K562 (cell line): Measurements from ENCODE around the gene MAP9. TPM values are rescaled to one million over a fixed set of nuclear protein-coding genes. Genes with fewer than 3 reads are reported as not detected.

Experiments used
- ATAC-seq: fragments of 200-7000 bp; cut with Tn5 transposase; 3 replicates; pipeline ENCODE4 v1.9.1; 2020; ENCODE audit warnings: moderate library complexity
- BruUV-seq: library from RNA; stranded (reverse); fragments of 400-500 nt; replicated peaks from 2 replicates; lab custom pipeline; 2021; lab: Mats Ljungman, UMichigan
- CTCF ChIA-PET: fragments of 300-600 bp; formaldehyde crosslinking; extraction: SDS; loops from one replicate; lab custom pipeline; 2021; ENCODE audit warnings: low intra/inter-chr PET ratio; lab: Yijun Ruan, JAX
- POLR2A ChIA-PET: fragments of 300-600, 350-650 bp; sonication (Branson Sonifier 250); formaldehyde crosslinking; extraction: SDS; loops from one replicate; lab custom pipeline; 2021; ENCODE audit warnings: antibody characterized with exemption, inconsistent platforms; lab: Yijun Ruan, JAX
- DNase-seq, 4 experiments: peaks; one replicate each; pipeline versions ENCODE4 v3.0.0 to v3.0.0-alpha.2; 2011 to 2018; ENCODE audit warnings: low spot score in 3 of 4, mixed read lengths in 3 of 4; ENCODE audit errors: extremely low read depth in 1 of 4
- FAIRE-seq: peaks from 2 replicates; lab custom pipeline; 2011; peaks lifted over from hg19 to GRCh38; lab: Jason Lieb, UNC
- H2AFZ ChIP-seq: 2 replicates; pipeline ENCODE4 v1.6.0; 2011; ENCODE audit warnings: low read depth, low read length, control low read depth, inconsistent platforms
- H3K27ac ChIP-seq: fragments of 200-600 bp; 3 replicates; pipeline ENCODE4 v1.8.0; 2011; ENCODE audit warnings: low read depth, mild to moderate bottlenecking, control low read depth, inconsistent platforms, low read length, moderate library complexity, mixed read lengths; ENCODE audit errors: extremely low read depth
- H3K27me3 ChIP-seq, 2 experiments: fragments of 300-600 bp in 1 of 2; 2 replicates in 1 of 2; 3 replicates in 1 of 2; pipeline versions ENCODE4 v1.6.0 to v1.8.0; 2011; ENCODE audit warnings: inconsistent platforms in 2 of 2, low read length in 2 of 2, mild to moderate bottlenecking in 1 of 2, mixed read lengths in 1 of 2, moderate library complexity in 1 of 2; ENCODE audit not compliant: control insufficient read depth in 2 of 2, insufficient read depth in 2 of 2
- H3K36me3 ChIP-seq: fragments of 300-600 bp; 3 replicates; pipeline ENCODE4 v1.8.0; 2011; ENCODE audit warnings: mild to moderate bottlenecking, low read length, inconsistent platforms; ENCODE audit not compliant: control insufficient read depth, insufficient read depth
- H3K4me1 ChIP-seq, 2 experiments: fragments of 200-600 bp in 1 of 2; replicated peaks in 1 of 2; 2 replicates in 1 of 2; 3 replicates in 1 of 2; pipeline versions ENCODE4 v1.5.1 to v1.8.0; 2011; ENCODE audit warnings: inconsistent platforms in 2 of 2, low read length in 2 of 2, mild to moderate bottlenecking in 1 of 2, mixed read lengths in 1 of 2, moderate library complexity in 1 of 2; ENCODE audit not compliant: control insufficient read depth in 2 of 2, insufficient read depth in 2 of 2
- H3K4me2 ChIP-seq: 2 replicates; pipeline ENCODE4 v1.6.1; 2011; ENCODE audit warnings: low read length, control low read depth, inconsistent platforms, mixed read lengths; ENCODE audit not compliant: insufficient read depth
- H3K4me3 ChIP-seq: fragments of 200-600 bp; sonication (generic), shearing (Covaris generic); 2 replicates; pipeline ENCODE4 v1.5.1; 2016; ENCODE audit warnings: control low read depth, inconsistent platforms
- H3K79me2 ChIP-seq: fragments of 200-600 bp; 3 replicates; pipeline ENCODE4 v1.8.0; 2011; ENCODE audit warnings: low read length, inconsistent platforms; ENCODE audit not compliant: control insufficient read depth, insufficient read depth
- H3K9ac ChIP-seq, 2 experiments: 2 replicates each; pipeline versions ENCODE4 v1.6.0 to v1.6.1; 2011; ENCODE audit warnings: low read depth in 2 of 2, low read length in 2 of 2, control low read depth in 1 of 2, inconsistent platforms in 1 of 2, mild to moderate bottlenecking in 1 of 2, mixed read lengths in 1 of 2; ENCODE audit not compliant: insufficient read depth in 1 of 2
- H3K9me1 ChIP-seq: one replicate; pipeline ENCODE4 v1.6.0; 2011; ENCODE audit warnings: inconsistent platforms, mild to moderate bottlenecking, low read length, moderate library complexity; ENCODE audit not compliant: control insufficient read depth, insufficient read depth
- H3K9me3 ChIP-seq: replicated peaks from 2 replicates; pipeline ENCODE4 v1.5.1; 2011; ENCODE audit warnings: low read depth, low read length, inconsistent platforms; ENCODE audit not compliant: control insufficient read depth, insufficient read depth
- H4K20me1 ChIP-seq: replicated peaks from 2 replicates; pipeline ENCODE4 v1.6.1; 2011; ENCODE audit warnings: low read length, inconsistent platforms, mixed read lengths; ENCODE audit not compliant: control insufficient read depth, insufficient read depth
- ELF4 ChIP-seq: fragments of 450-650 bp; formaldehyde crosslinking; IDR thresholded peaks from 2 replicates; pipeline ENCODE4 v1.4.0; 2022; ENCODE audit warnings: missing genetic modification characterization
- KDM2B ChIP-seq: fragments of 250-450 bp; sonication (Bioruptor Pico); IDR thresholded peaks from 2 replicates; pipeline ENCODE4 v1.8.0; 2021; ENCODE audit warnings: mild to moderate bottlenecking, moderate library complexity
- L3MBTL2 ChIP-seq: fragments of 450-650 bp; IDR thresholded peaks from 2 replicates; pipeline ENCODE4 v1.6.1; 2016; ENCODE audit warnings: mild to moderate bottlenecking, moderate library complexity
- MEIS2 ChIP-seq: fragments of 450-650 bp; IDR thresholded peaks from 2 replicates; pipeline ENCODE4 v1.6.1; 2014; ENCODE audit warnings: mild to moderate bottlenecking; ENCODE audit not compliant: partially characterized antibody
- NFATC3 ChIP-seq: fragments of 450-650 bp; IDR thresholded peaks from 2 replicates; pipeline ENCODE4 v1.6.1; 2017; ENCODE audit warnings: mild to moderate bottlenecking
- RUNX1 ChIP-seq: sonication (generic); IDR thresholded peaks from 2 replicates; pipeline ENCODE4 v1.6.1; 2016; ENCODE audit warnings: antibody characterized with exemption, low read depth
- XRCC4 ChIP-seq: IDR thresholded peaks from one replicate; pipeline ENCODE4 v1.6.1; 2011; ENCODE audit not compliant: insufficient read depth, insufficient read length; ENCODE audit errors: extremely low read depth
- ZNF316 ChIP-seq: fragments of 450-650 bp; IDR thresholded peaks from 2 replicates; pipeline ENCODE4 v1.6.1; 2016
- ZNF384 ChIP-seq: IDR thresholded peaks from 2 replicates; pipeline ENCODE4 v1.6.1; 2012; ENCODE audit warnings: low read depth, low read length, improper control_type of control experiment
- ZNF830 ChIP-seq: fragments of 250-450 bp; sonication (Bioruptor Pico); IDR thresholded peaks from 2 replicates; pipeline ENCODE4 v1.5.0; 2021; ENCODE audit warnings: mild to moderate bottlenecking
- WGBS: fragments of 100-300 bp; shearing (Covaris generic); methylation state at CpG from one replicate; pipeline ENCODE4 v1.1.6; 2016; ENCODE audit warnings: low coverage, mixed read lengths; ENCODE audit not compliant: insufficient coverage; ENCODE audit errors: missing lambda C conversion rate; 5-methylcytosine and 5-hydroxymethylcytosine counted together
- in situ Hi-C: fragments of 300-500 bp; cut with MboI; formaldehyde crosslinking; loops from 4 replicates; pipeline ENCODE4 v1.15.0; 2018; ENCODE audit warnings: inconsistent platforms, mixed read lengths
- intact Hi-C: fragments of 100-400 bp; cut with micrococcal nuclease; formaldehyde crosslinking; loops from 2 replicates; pipeline ENCODE4 v1.14.2; 2022
- polyA plus RNA-seq, 8 experiments: library from polyadenylated mRNA; depleted of rRNA in 4 of 8; stranded (reverse) in 5 of 8; unstranded in 3 of 8; fragments of >200 nt; fragmentation: Nextera tagmentation in 2 of 8; fragmentation: Illumina TruSeq in 1 of 8; extraction: Ambion mirVana in 2 of 8; extraction: Trizol in 1 of 8; gene quantifications; 2 replicates each; pipeline versions ENCODE4 v1.2.1 to v1.2.3, GENCODE V29; 2011 to 2014; ENCODE audit warnings: inconsistent platforms in 1 of 8, missing spikeins in 1 of 8
- total RNA-seq, 7 experiments: library from RNA; depleted of rRNA in 6 of 7; stranded (reverse); fragments of >200 nt in 6 of 7; fragmentation: Illumina TruSeq in 2 of 7; extraction: Trizol in 2 of 7; gene quantifications; 2 replicates each; pipeline versions ENCODE4 v1.2.1 to v1.2.3, GENCODE V29; 2011 to 2021; ENCODE audit warnings: low replicate concordance in 1 of 7
- TF ChIP-seq, protein P1 (sequence below): fragments of 450-650 bp; IDR thresholded peaks from 2 replicates; pipeline ENCODE4 v1.6.1; 2016; ENCODE audit warnings: mild to moderate bottlenecking, moderate library complexity
- TF ChIP-seq, protein P2 (sequence below): sonication (generic); formaldehyde crosslinking; IDR thresholded peaks from 2 replicates; pipeline ENCODE4 v1.9.0; 2022; ENCODE audit warnings: mild to moderate bottlenecking, missing genetic modification reagents

MAP9 gene
- total and polyA plus RNA-seq, 9 of the 15 experiments (the other 6 are each of a cell fraction or from before 2014, with no cell fraction given): 0.04 to 0.09 TPM; not detected in 7

DNA sequence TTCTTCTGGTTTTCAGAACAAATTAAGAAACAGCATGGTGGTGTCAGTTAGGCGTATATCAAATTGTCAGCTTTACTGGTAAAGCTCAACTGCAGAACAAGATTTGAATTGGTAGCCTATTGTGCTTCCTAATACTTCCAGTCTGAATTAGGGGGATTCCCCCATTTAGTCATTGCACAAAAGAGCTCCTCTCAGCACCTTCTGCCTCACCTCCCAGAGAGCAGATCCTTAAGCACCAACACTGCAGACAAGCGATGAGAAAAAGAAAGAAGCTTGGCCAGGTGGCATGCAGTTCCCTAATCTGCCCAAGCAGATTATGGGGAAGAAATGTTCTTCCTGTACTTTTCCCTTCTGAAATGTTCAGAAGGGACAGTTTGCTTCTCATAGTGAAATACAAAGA lies 9.2 kb downstream of the MAP9 start:
- Histone ChIP-seq H3K4me1 (no peaks in the 10 kb centered on the region), H4K20me1 (no peaks in the 10 kb centered on the region), H2AFZ (no peak overlapping the region), H3K27ac (no peak overlapping the region), H3K27me3 (no peaks in the 10 kb centered on the region), H3K79me2 (no peaks in the 10 kb centered on the region), H3K4me3 (no peak overlapping the region), H3K36me3 (no peaks in the 10 kb centered on the region), H3K9me3 (no peaks in the 10 kb centered on the region), H3K4me2 (no peak overlapping the region), H3K9me1 (no peaks in the 10 kb centered on the region), H3K9ac (no peak overlapping the region)
- no peak for DNase-seq
- ChIA-PET POLR2A (no interaction called here), CTCF (interaction anchor here (0.6 kb wide), 1 partner anchor 130 kb away, joined by 3 read pairs; no protein-coding TSS in a partner anchor)
- no TSS peak for BruUV-seq
- FAIRE-seq: no peak
- no peak for ATAC-seq
- in situ Hi-C loops: loop anchor here (25.0 kb wide), 1 partner anchor 555 kb away; no protein-coding TSS in a partner anchor
- 0% methylated on average over 2 of the region's 2 CpGs for WGBS
- intact Hi-C loops: no loop called here
- TF ChIP-seq MEIS2 (no peak), ZNF316 (no peak), NFATC3 (no peak), L3MBTL2 (no peak), ELF4 (no peak), KDM2B (no peak), XRCC4 (no peak), ZNF384 (no peak), RUNX1 (no peak), ZNF830 (no peak)
- TF ChIP-seq, protein P1, sequence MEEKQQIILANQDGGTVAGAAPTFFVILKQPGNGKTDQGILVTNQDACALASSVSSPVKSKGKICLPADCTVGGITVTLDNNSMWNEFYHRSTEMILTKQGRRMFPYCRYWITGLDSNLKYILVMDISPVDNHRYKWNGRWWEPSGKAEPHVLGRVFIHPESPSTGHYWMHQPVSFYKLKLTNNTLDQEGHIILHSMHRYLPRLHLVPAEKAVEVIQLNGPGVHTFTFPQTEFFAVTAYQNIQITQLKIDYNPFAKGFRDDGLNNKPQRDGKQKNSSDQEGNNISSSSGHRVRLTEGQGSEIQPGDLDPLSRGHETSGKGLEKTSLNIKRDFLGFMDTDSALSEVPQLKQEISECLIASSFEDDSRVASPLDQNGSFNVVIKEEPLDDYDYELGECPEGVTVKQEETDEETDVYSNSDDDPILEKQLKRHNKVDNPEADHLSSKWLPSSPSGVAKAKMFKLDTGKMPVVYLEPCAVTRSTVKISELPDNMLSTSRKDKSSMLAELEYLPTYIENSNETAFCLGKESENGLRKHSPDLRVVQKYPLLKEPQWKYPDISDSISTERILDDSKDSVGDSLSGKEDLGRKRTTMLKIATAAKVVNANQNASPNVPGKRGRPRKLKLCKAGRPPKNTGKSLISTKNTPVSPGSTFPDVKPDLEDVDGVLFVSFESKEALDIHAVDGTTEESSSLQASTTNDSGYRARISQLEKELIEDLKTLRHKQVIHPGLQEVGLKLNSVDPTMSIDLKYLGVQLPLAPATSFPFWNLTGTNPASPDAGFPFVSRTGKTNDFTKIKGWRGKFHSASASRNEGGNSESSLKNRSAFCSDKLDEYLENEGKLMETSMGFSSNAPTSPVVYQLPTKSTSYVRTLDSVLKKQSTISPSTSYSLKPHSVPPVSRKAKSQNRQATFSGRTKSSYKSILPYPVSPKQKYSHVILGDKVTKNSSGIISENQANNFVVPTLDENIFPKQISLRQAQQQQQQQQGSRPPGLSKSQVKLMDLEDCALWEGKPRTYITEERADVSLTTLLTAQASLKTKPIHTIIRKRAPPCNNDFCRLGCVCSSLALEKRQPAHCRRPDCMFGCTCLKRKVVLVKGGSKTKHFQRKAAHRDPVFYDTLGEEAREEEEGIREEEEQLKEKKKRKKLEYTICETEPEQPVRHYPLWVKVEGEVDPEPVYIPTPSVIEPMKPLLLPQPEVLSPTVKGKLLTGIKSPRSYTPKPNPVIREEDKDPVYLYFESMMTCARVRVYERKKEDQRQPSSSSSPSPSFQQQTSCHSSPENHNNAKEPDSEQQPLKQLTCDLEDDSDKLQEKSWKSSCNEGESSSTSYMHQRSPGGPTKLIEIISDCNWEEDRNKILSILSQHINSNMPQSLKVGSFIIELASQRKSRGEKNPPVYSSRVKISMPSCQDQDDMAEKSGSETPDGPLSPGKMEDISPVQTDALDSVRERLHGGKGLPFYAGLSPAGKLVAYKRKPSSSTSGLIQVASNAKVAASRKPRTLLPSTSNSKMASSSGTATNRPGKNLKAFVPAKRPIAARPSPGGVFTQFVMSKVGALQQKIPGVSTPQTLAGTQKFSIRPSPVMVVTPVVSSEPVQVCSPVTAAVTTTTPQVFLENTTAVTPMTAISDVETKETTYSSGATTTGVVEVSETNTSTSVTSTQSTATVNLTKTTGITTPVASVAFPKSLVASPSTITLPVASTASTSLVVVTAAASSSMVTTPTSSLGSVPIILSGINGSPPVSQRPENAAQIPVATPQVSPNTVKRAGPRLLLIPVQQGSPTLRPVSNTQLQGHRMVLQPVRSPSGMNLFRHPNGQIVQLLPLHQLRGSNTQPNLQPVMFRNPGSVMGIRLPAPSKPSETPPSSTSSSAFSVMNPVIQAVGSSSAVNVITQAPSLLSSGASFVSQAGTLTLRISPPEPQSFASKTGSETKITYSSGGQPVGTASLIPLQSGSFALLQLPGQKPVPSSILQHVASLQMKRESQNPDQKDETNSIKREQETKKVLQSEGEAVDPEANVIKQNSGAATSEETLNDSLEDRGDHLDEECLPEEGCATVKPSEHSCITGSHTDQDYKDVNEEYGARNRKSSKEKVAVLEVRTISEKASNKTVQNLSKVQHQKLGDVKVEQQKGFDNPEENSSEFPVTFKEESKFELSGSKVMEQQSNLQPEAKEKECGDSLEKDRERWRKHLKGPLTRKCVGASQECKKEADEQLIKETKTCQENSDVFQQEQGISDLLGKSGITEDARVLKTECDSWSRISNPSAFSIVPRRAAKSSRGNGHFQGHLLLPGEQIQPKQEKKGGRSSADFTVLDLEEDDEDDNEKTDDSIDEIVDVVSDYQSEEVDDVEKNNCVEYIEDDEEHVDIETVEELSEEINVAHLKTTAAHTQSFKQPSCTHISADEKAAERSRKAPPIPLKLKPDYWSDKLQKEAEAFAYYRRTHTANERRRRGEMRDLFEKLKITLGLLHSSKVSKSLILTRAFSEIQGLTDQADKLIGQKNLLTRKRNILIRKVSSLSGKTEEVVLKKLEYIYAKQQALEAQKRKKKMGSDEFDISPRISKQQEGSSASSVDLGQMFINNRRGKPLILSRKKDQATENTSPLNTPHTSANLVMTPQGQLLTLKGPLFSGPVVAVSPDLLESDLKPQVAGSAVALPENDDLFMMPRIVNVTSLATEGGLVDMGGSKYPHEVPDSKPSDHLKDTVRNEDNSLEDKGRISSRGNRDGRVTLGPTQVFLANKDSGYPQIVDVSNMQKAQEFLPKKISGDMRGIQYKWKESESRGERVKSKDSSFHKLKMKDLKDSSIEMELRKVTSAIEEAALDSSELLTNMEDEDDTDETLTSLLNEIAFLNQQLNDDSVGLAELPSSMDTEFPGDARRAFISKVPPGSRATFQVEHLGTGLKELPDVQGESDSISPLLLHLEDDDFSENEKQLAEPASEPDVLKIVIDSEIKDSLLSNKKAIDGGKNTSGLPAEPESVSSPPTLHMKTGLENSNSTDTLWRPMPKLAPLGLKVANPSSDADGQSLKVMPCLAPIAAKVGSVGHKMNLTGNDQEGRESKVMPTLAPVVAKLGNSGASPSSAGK: no peak
- TF ChIP-seq, protein P2, sequence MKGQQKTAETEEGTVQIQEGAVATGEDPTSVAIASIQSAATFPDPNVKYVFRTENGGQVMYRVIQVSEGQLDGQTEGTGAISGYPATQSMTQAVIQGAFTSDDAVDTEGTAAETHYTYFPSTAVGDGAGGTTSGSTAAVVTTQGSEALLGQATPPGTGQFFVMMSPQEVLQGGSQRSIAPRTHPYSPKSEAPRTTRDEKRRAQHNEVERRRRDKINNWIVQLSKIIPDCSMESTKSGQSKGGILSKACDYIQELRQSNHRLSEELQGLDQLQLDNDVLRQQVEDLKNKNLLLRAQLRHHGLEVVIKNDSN (CRISPR knock-in tag): no peak
